A549 (cell line): ENCODE results near the gene BNIPL. TPM values are rescaled to one million over a fixed set of nuclear protein-coding genes. Genes with fewer than 3 reads are reported as not detected.

Source experiments
- ATAC-seq, 2 experiments: fragments of 200-7000 bp in 1 of 2; fragments of >200 bp in 1 of 2; cut with Nextera tagmentation in 1 of 2; cut with Tn5 transposase in 1 of 2; 3 replicates each; pipeline versions ENCODE4 v1.8.0 to v1.9.1; 2018 to 2020; ENCODE audit warnings: mild to moderate bottlenecking in 1 of 2, moderate library complexity in 1 of 2
- CTCF ChIA-PET: fragments of 300-600 bp; sonication (Branson Sonifier 250); formaldehyde crosslinking; extraction: SDS; loops from one replicate; lab custom pipeline; 2021; ENCODE audit warnings: antibody characterized with exemption, inconsistent platforms; lab: Yijun Ruan, JAX
- POLR2A ChIA-PET: fragments of 350-600 bp; formaldehyde crosslinking; extraction: SDS; loops from one replicate; lab custom pipeline; 2021; ENCODE audit warnings: antibody characterized with exemption, inconsistent platforms; lab: Yijun Ruan, JAX
- DNase-seq, 2 experiments: peaks; one replicate each; pipeline versions ENCODE4 v3.0.0 to v3.0.0-alpha.2; 2011 to 2016; ENCODE audit warnings: low read depth in 1 of 2, low spot score in 1 of 2
- FAIRE-seq: peaks from 2 replicates; lab custom pipeline; 2011; peaks lifted over from hg19 to GRCh38; lab: Jason Lieb, UNC
- H3K27ac ChIP-seq, 2 experiments: fragments of >200 bp; sonication (Bioruptor Twin); formaldehyde crosslinking; 3 replicates each; pipeline ENCODE4 v1.5.1; 2016 to 2017
- H3K4me1 ChIP-seq: fragments of >200 bp; sonication (Bioruptor Twin); formaldehyde crosslinking; 3 replicates; pipeline ENCODE4 v1.6.1; 2016
- H3K4me2 ChIP-seq: fragments of >200 bp; sonication (Bioruptor Twin); formaldehyde crosslinking; 3 replicates; pipeline ENCODE4 v1.6.1; 2016
- H3K4me3 ChIP-seq: fragments of >200 bp; sonication (Bioruptor Twin); formaldehyde crosslinking; 3 replicates; pipeline ENCODE4 v1.5.1; 2016
- H3K9me3 ChIP-seq: fragments of >200 bp; sonication (Bioruptor Twin); formaldehyde crosslinking; 3 replicates; pipeline ENCODE4 v1.6.1; 2016
- ATOH8 ChIP-seq: fragments of 250-450 bp; sonication (Bioruptor Pico); IDR thresholded peaks from 2 replicates; pipeline ENCODE4 v1.5.0; 2020; ENCODE audit warnings: low read depth, mild to moderate bottlenecking, moderate library complexity
- BCL3 ChIP-seq: fragments of >200 bp; sonication (Bioruptor Twin); formaldehyde crosslinking; IDR thresholded peaks from 3 replicates; pipeline ENCODE4 v1.6.1; 2016
- CEBPB ChIP-seq, 2 experiments: fragments of >200 bp in 1 of 2; sonication (Bioruptor Twin) in 1 of 2; formaldehyde crosslinking in 1 of 2; IDR thresholded peaks; 2 replicates each; pipeline ENCODE4 v1.6.1; 2012 to 2016
- CHD4 ChIP-seq: fragments of 200-600 bp; sonication (generic); IDR thresholded peaks from 2 replicates; pipeline ENCODE4 v1.6.1; 2016; ENCODE audit warnings: antibody characterized with exemption, mild to moderate bottlenecking, borderline replicate concordance
- E2F6 ChIP-seq: IDR thresholded peaks from 2 replicates; pipeline ENCODE4 v1.6.1; 2012; ENCODE audit warnings: low read depth, borderline replicate concordance
- ESRRA ChIP-seq: fragments of 150-350 bp; IDR thresholded peaks from 2 replicates; pipeline ENCODE4 v1.6.1; 2014; ENCODE audit warnings: mild to moderate bottlenecking, low read length, borderline replicate concordance
- JUN ChIP-seq, 2 experiments: fragments of >200 bp; sonication (Bioruptor Twin); formaldehyde crosslinking; IDR thresholded peaks; 2 replicates in 1 of 2; 3 replicates in 1 of 2; pipeline ENCODE4 v1.6.1; 2016 to 2017
- MAFK ChIP-seq: fragments of 450-650 bp; IDR thresholded peaks from 2 replicates; pipeline ENCODE4 v1.6.1; 2014; ENCODE audit not compliant: partially characterized antibody
- MAX ChIP-seq: IDR thresholded peaks from 2 replicates; pipeline ENCODE4 v1.6.1; 2012
- PHF8 ChIP-seq: fragments of 200-600 bp; sonication (generic); IDR thresholded peaks from 2 replicates; pipeline ENCODE4 v1.6.1; 2016; ENCODE audit warnings: low read depth, mild to moderate bottlenecking, antibody characterized with exemption, moderate library complexity, borderline replicate concordance
- POLR2A ChIP-seq: IDR thresholded peaks from 2 replicates; pipeline ENCODE4 v1.6.1; 2012; ENCODE audit warnings: mild to moderate bottlenecking, low read length
- RAD21 ChIP-seq, 2 experiments: fragments of >200 bp in 1 of 2; sonication (Bioruptor Twin) in 1 of 2; formaldehyde crosslinking in 1 of 2; IDR thresholded peaks in 1 of 2; conservative IDR thresholded peaks in 1 of 2; 2 replicates in 1 of 2; 3 replicates in 1 of 2; pipeline ENCODE4 v1.6.1; 2012 to 2018; ENCODE audit warnings: inconsistent platforms in 1 of 2
- RFX5 ChIP-seq: fragments of 450-650 bp; IDR thresholded peaks from 2 replicates; pipeline ENCODE4 v1.7.1; 2014; ENCODE audit warnings: antibody characterized with exemption, mild to moderate bottlenecking, moderate library complexity
- SMC3 ChIP-seq: fragments of >200 bp; sonication (Bioruptor Twin); formaldehyde crosslinking; IDR thresholded peaks from 3 replicates; pipeline ENCODE4 v1.6.1; 2018; ENCODE audit warnings: inconsistent platforms
- ZFP36 ChIP-seq: fragments of 450-650 bp; IDR thresholded peaks from 2 replicates; pipeline ENCODE4 v1.6.1; 2014; ENCODE audit warnings: borderline replicate concordance; ENCODE audit not compliant: partially characterized antibody
- ZNF302 ChIP-seq: fragments of 250-450 bp; sonication (Bioruptor Pico); IDR thresholded peaks from 2 replicates; pipeline ENCODE4 v1.9.0; 2021; ENCODE audit warnings: inconsistent platforms, mild to moderate bottlenecking, moderate library complexity
- WGBS: methylation state at CpG from one replicate; pipeline ENCODE4 v1.1.6; 2017; ENCODE audit errors: missing lambda C conversion rate; 5-methylcytosine and 5-hydroxymethylcytosine counted together
- polyA plus RNA-seq, 4 experiments: library from polyadenylated mRNA; depleted of rRNA in 3 of 4; stranded (reverse); fragments of >200 nt; fragmentation: RNase III in 1 of 4; extraction: RNeasy Plus Mini Kit Qiagen cat#74134 plus additional on column Dnase treatment in 1 of 4; gene quantifications; 2 replicates in 3 of 4; 3 replicates in 1 of 4; pipeline ENCODE4 v1.2.3, GENCODE V29; 2011 to 2017
- TF ChIP-seq, protein P1 (sequence below): IDR thresholded peaks from 2 replicates; pipeline ENCODE4 v1.6.1; 2012
- TF ChIP-seq, protein P2 (sequence below): fragments of >200 bp; sonication (Bioruptor Twin); formaldehyde crosslinking; IDR thresholded peaks from 3 replicates; pipeline ENCODE4 v1.5.1; 2016

Gene BNIPL
- polyA plus RNA-seq, 2 of the 4 experiments (the other 2 are of a cell fraction) = 0.22 to 0.30 TPM

DNA sequence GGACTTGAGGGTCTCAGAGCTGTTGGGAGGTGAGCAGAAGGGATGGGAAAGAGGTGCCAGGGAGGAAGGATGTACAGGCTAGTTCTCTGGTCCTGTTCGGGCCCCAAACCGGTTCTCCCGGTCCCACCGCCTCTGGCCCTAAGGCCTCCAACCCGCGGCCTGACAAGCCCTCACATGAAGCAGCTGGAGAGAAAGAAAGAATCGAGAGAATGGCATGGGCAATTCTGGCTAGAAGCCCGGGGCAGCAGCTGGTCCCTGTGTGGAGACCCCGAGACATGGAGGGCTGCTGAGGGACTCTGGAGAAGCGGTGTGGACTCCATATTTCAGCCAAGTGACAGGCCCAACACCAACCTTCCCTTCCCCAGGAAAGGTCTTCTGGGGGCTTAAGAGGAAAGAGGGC, 22.3 kb downstream of the BNIPL start:
- ChIA-PET CTCF (interaction anchor here (0.5 to 7.8 kb wide), 14 partner anchors 9 to 218 kb away, joined by 3 to 86 read pairs (median 4); partner anchors contain the start of genes C1orf56, GABPB2, MINDY1 and PRUNE1), POLR2A (interaction anchor here (1.6 to 5.6 kb wide), 3 partner anchors 9 to 12 kb away, joined by 4 to 34 read pairs (median 6); partner anchors contain the start of genes C1orf56 and GABPB2)
- peak overlapping the region; percentile 90 for H3K4me3 ChIP-seq
- peak overlapping the region; percentile 98 to 100 for H3K27ac ChIP-seq
- H3K9me3 ChIP-seq = no peaks in the 10 kb centered on the region
- no peak for FAIRE-seq
- TF ChIP-seq ZNF302 (CRISPR knock-in tag) (no peak), ATOH8 (CRISPR knock-in tag) (no peak), POLR2A (no peak), RFX5 (no peak), E2F6 (no peak), CHD4 (no peak)
- no peak for DNase-seq
- 3% methylated on average over 10 of the region's 10 CpGs for WGBS
- H3K4me2 ChIP-seq = peak overlapping the region; percentile 98
- H3K4me1 ChIP-seq = peaks cover 46% of the 10 kb centered on the region
- ATAC-seq = peak in 1 of 2 experiments; percentile 6; a peak in 3 of 6 replicates

GRCh38 chr1:151059109-151060006, 23.0 kb downstream of the BNIPL start, which contains the start of gene CDC42SE1:
TSS of gene CDC42SE1 (minus strand) at chr1:151059622. CDS start at chr1:151055730, 3,892 bp downstream.
- CTCF ChIA-PET = interaction anchor here (0.5 to 7.8 kb wide), 24 partner anchors 9 to 219 kb away, joined by 3 to 86 read pairs (median 3); partner anchors contain the start of genes C1orf56, GABPB2, MINDY1 and PRUNE1
- H3K4me2 ChIP-seq = peak within 1 kb of the TSS; percentile 98
- DNase-seq (peak; percentile 88 to 94), ATAC-seq (peak; percentile 90 to 93), FAIRE-seq (no peak)
- no peaks in the 10 kb centered on the region for H3K9me3 ChIP-seq
- TF ChIP-seq CEBPB (IDR thresholded peaks at IDR 0.05) (peak; percentile 92 to 98), RAD21 (conservative IDR thresholded peaks at IDR 0.05 in 1 of 2, IDR thresholded peaks at IDR 0.05 in 1 of 2) (peak in 1 of 2 experiments; percentile 27; a peak in 3 of 5 replicates), ZFP36 (no peak), JUN (IDR thresholded peaks at IDR 0.05) (peak; percentile 42 to 85; a peak in 4 of 5 replicates), ZNF302 (CRISPR knock-in tag) (no peak), MAFK (no peak), SMC3 (peak; percentile 26; the same call in 1 of the 3 replicates), POLR2A (peak; percentile 68), RFX5 (no peak), MAX (peak; percentile 76), ATOH8 (CRISPR knock-in tag) (no peak), PHF8 (peak; percentile 45; the same call in 1 of the 2 replicates), BCL3 (peak; percentile 57; the same call in 1 of the 3 replicates), ESRRA (no peak)
- TF ChIP-seq, protein P1, sequence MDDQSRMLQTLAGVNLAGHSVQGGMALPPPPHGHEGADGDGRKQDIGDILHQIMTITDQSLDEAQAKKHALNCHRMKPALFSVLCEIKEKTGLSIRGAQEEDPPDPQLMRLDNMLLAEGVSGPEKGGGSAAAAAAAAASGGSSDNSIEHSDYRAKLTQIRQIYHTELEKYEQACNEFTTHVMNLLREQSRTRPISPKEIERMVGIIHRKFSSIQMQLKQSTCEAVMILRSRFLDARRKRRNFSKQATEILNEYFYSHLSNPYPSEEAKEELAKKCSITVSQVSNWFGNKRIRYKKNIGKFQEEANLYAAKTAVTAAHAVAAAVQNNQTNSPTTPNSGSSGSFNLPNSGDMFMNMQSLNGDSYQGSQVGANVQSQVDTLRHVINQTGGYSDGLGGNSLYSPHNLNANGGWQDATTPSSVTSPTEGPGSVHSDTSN = peak; percentile 28; the same call in 1 of the 2 replicates
- TF ChIP-seq, protein P2, sequence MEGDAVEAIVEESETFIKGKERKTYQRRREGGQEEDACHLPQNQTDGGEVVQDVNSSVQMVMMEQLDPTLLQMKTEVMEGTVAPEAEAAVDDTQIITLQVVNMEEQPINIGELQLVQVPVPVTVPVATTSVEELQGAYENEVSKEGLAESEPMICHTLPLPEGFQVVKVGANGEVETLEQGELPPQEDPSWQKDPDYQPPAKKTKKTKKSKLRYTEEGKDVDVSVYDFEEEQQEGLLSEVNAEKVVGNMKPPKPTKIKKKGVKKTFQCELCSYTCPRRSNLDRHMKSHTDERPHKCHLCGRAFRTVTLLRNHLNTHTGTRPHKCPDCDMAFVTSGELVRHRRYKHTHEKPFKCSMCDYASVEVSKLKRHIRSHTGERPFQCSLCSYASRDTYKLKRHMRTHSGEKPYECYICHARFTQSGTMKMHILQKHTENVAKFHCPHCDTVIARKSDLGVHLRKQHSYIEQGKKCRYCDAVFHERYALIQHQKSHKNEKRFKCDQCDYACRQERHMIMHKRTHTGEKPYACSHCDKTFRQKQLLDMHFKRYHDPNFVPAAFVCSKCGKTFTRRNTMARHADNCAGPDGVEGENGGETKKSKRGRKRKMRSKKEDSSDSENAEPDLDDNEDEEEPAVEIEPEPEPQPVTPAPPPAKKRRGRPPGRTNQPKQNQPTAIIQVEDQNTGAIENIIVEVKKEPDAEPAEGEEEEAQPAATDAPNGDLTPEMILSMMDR = peak; percentile 42; the same call in 2 of the 3 replicates
- peak within 1 kb of the TSS; percentile 98 to 100 for H3K27ac ChIP-seq
- peaks cover 50% of the 10 kb centered on the region for H3K4me1 ChIP-seq
- H3K4me3 ChIP-seq = peak within 1 kb of the TSS; percentile 90
- POLR2A ChIA-PET = interaction anchor here (0.8 to 5.6 kb wide), 6 partner anchors 8 to 12 kb away, joined by 3 to 34 read pairs (median 5); partner anchors contain the start of genes C1orf56 and GABPB2
- WGBS = under 1% methylated on average over 23 of the region's 58 CpGs
